A549 (cell line): Measurements from ENCODE around the gene FRAT2.
"Not testable (repeated sequence)": the region's sequence is repeated elsewhere in the genome, so short reads cannot be mapped to it uniquely, and the experiment has no call there.

Experiments
- CEBPB ChIP-seq, 2 experiments: fragments of >200 bp in 1 of 2; sonication (Bioruptor Twin) in 1 of 2; formaldehyde crosslinking in 1 of 2; IDR thresholded peaks; 2 replicates each; pipeline ENCODE4 v1.6.1; 2012 to 2016
- CTCF ChIP-seq: fragments of >200 bp; sonication (Bioruptor Twin); formaldehyde crosslinking; IDR thresholded peaks from 3 replicates; pipeline ENCODE4 v1.5.1; 2016
- GATA3 ChIP-seq: IDR thresholded peaks from 2 replicates; pipeline ENCODE4 v1.6.1; 2012; ENCODE audit warnings: borderline replicate concordance
- HMGXB4 ChIP-seq: fragments of 250-450 bp; sonication (Bioruptor Pico); IDR thresholded peaks from 2 replicates; pipeline ENCODE4 v1.5.0; 2021; ENCODE audit warnings: mild to moderate bottlenecking, moderate library complexity, borderline replicate concordance

- TF ChIP-seq CTCF; CEBPB (IDR thresholded peaks at IDR 0.05); GATA3; HMGXB4 (CRISPR knock-in tag): not testable (repeated sequence)
Observed at GRCh38 chr10:97290576-97291356, 43.8 kb downstream of the FRAT2 start.
